ENCODE results near the gene ZFYVE19.

GRCh38 chr15:40769274-40770146, 37.4 kb upstream of the ZFYVE19 start, which contains the start of gene C15orf62:
- TF ChIP-seq CTCF (conservative IDR thresholded peaks at IDR 0.05; ENCODE audit: low read length), result no peak
- no peak for TF ChIP-seq EZH2phosphoT487 (IDR thresholded peaks at IDR 0.05; ENCODE audit: borderline replicate concordance)

Data from Loucy (cell line).